ENCODE data around the gene USP6NL. TPM values are rescaled to one million over a fixed set of nuclear protein-coding genes. Genes with fewer than 3 reads are reported as not detected.
"Not testable (repeated sequence)": the region's sequence is repeated elsewhere in the genome, so short reads cannot be mapped to it uniquely, and the experiment has no call there.

Gene USP6NL
- total RNA-seq, 1 experiment from 2014 or later = 32.6 TPM

GRCh38 chr10:11513727-11514126, 97.7 kb downstream of the USP6NL start:
- no peak for DNase-seq (ENCODE audit: low read depth, low spot score)
- in situ Hi-C loops (cut with HindIII; ENCODE audit: low pct_unique_long_range_greater_than_20kb, low sequenced_read_pairs) = no loop called here

DNA sequence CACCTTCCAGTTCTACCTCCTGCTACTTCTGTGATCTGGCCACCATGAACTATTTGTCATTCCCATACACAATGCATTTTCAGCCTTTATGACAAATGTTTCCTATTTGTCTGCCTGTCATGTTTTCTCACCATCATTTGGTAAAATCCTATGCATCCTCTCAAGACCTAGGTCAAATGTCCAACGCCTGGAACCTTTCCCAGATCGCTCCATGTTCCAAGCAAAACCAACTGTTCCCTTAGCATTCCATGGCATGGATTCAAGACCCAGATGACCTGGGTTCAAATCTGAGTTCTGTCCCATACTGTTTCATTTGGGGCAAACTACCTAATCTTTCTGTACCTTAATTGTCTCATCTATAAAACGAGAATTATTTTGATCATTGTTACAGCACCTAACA, 98.9 kb downstream of the USP6NL start:
- no peak for DNase-seq (ENCODE audit: low read depth, low spot score)
- in situ Hi-C loops (cut with HindIII; ENCODE audit: low pct_unique_long_range_greater_than_20kb, low sequenced_read_pairs) = no loop called here

GRCh38 chr10:11511321-11511720, 100.1 kb downstream of the USP6NL start:
- DNase-seq (ENCODE audit: low read depth, low spot score) = no peak
- in situ Hi-C loops (cut with HindIII; ENCODE audit: low pct_unique_long_range_greater_than_20kb, low sequenced_read_pairs) = no loop called here

DNA sequence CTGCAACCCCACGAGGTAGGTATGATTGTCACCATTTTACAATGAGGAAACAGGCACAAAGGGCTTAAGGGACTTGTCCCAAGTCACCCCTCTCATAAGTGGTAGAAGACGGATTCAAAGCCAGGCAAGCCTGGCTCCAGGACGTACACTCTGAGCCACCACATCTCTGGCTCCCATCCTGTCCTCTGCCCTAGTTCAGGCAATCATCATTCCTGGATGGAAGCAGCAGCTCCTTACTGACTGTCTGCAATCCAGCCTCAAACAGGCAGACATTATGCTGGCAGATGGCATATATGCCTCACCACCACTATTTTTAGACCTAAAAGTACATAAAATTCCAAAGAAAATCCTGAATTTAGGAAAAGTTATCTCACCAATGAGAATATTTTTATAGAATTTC, 100.7 kb downstream of the USP6NL start:
- in situ Hi-C loops (cut with HindIII; ENCODE audit: low pct_unique_long_range_greater_than_20kb, low sequenced_read_pairs) = no loop called here
- DNase-seq (ENCODE audit: low read depth, low spot score) = no peak

DNA sequence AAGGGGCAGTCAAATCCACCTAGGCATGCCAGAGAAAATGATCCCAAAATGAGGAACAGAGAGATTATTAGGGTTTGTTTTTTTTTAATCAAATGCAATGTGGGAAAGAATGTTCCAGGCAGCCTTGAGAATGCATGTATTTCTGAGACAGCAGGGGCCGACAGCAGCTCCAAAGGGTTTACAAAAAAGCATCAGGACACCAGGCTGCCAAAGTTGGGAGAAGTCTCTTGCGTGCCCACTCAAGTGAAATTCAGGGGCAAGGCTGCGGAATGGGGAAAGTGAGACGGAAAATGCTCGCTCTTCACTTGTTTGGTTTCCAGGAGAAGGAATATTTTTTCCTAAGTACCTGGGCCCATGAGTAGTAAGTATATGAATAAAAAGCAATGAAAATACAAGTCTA, 101.2 kb downstream of the USP6NL start:
- in situ Hi-C loops (cut with HindIII; ENCODE audit: low pct_unique_long_range_greater_than_20kb, low sequenced_read_pairs) = no loop called here
- no peak for DNase-seq (ENCODE audit: low read depth, low spot score)

DNA sequence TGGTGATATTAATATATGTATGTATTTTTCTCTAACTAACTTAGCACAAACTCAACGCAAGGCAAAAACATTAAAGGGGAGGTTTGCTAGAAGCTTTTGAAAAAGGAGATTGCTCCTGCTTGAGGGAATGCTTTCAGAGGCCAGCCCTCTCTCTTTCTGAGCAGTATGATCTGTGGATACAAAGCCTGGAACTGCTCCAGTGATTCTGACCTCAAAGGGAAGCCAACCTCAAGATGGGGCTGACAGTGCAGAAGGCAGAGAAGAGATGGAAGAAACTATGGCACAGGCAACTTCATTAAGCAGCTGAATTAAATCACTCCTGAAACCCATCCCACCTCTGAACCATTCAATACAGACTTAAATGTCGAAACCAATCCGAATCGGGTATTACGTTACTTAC, 102.4 kb downstream of the USP6NL start:
- DNase-seq (ENCODE audit: low read depth, low spot score) = no peak
- in situ Hi-C loops (cut with HindIII; ENCODE audit: low pct_unique_long_range_greater_than_20kb, low sequenced_read_pairs) = no loop called here

GRCh38 chr10:11506247-11506789, 105.1 kb downstream of the USP6NL start:
- DNase-seq (ENCODE audit: low read depth, low spot score) = no peak
- in situ Hi-C loops (cut with HindIII; ENCODE audit: low pct_unique_long_range_greater_than_20kb, low sequenced_read_pairs) = no loop called here

DNA sequence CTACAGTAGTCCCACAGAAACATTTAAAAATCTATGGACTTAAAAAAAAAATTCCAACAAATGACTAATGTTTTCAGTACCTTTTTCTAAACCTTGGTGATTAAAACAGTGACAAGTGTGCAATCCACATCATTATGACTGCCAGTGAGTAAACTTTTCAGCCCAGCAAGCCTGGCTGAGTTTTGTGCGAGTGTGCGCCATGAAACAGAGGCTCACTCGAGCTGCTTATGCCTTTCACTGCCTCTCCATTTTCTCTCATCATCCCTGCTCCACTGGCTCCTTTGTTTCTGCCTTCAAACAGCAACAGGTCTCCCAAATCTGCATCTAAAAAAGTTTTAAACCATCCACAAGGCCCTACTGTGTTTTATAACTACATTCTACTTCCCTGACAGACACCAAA, 105.8 kb downstream of the USP6NL start:
- no peak for DNase-seq (ENCODE audit: low read depth, low spot score)
- in situ Hi-C loops (cut with HindIII; ENCODE audit: low pct_unique_long_range_greater_than_20kb, low sequenced_read_pairs) = no loop called here

- in situ Hi-C loops (cut with HindIII; ENCODE audit: low pct_unique_long_range_greater_than_20kb, low sequenced_read_pairs) = no loop called here
- DNase-seq (ENCODE audit: low read depth, low spot score) = peak; percentile 93
Measured at GRCh38 chr10:11504566-11505285, 106.7 kb downstream of the USP6NL start.

GRCh38 chr10:11501600-11501999, 109.8 kb downstream of the USP6NL start:
- in situ Hi-C loops (cut with HindIII; ENCODE audit: low pct_unique_long_range_greater_than_20kb, low sequenced_read_pairs) = no loop called here
- DNase-seq (ENCODE audit: low read depth, low spot score) = no peak

DNA sequence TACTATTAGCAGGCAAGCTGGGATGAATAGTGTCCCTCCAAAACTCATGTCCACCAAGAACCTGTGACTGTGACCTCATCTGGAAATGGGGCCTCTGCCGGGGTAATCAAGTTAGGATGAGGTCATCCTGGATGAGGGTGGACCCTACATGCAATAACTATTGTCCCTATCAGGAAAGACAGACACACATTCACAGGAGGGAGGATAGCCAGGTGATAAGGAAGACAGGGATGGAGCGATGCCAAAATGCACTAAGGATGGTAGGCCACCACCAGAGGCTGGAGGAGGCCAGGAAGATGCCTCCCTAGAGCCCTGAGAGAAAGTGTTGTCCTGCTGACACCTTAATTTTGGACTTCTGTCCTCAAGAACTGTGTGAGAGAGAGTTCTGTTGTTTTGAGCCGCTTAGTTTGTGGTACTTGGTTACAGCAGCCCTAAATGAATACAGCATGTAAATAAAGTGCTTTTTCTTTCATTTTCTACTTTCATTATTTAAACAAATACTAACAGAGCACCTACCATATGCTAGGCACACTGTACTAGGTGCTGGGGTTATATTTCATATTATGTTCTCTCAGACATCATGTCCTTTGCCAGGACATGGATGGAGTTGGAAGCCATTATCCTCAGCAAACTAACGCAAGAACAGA, 111.9 kb downstream of the USP6NL start:
- no peak for DNase-seq (ENCODE audit: low read depth, low spot score)
- in situ Hi-C loops (cut with HindIII; ENCODE audit: low pct_unique_long_range_greater_than_20kb, low sequenced_read_pairs) = no loop called here

DNA sequence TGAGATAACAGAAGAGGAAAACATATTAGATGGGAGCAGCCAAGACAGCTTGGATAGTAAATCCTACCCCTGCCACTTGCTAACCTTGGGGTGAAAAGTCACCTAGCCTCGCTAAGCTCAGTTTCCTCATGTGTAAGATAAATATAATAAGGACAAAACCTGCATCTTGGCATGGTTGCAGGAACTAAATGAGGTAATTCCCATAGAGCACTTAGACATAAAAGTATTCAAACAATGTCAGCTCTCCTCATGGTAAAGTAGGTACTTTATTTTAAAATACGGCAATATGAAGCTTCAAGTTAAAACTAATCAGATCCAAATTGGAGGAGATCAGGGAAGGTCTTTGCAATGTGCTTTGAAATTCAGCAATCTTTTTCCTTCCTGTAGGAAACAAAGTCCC, 113.1 kb downstream of the USP6NL start:
- no peak for DNase-seq (ENCODE audit: low read depth, low spot score)
- in situ Hi-C loops (cut with HindIII; ENCODE audit: low pct_unique_long_range_greater_than_20kb, low sequenced_read_pairs) = no loop called here

- in situ Hi-C loops (cut with HindIII; ENCODE audit: low pct_unique_long_range_greater_than_20kb, low sequenced_read_pairs); DNase-seq (ENCODE audit: low read depth, low spot score): not testable (repeated sequence)
Measured at GRCh38 chr10:11494923-11495322, 116.5 kb downstream of the USP6NL start.

DNA sequence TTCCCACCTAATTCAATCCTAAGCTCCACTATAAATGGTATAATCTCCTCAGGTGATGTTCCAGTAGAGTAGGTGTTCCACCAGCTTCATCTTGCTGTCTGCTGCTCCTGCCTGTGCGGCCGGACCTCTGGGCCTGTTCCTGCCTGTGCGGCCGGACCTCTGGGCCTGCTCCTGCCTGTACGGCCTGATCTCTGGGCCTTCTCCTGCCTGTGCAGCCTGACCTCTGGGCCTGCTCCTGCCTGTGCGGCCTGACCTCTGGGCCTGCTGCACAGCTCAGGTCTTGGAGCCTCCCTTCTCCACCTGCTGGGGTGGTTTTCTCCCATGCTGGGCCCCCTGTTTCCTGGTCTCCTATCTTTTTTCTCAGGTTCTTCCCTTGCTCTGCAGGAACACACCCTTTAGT, 117.8 kb downstream of the USP6NL start:
- no peak for DNase-seq (ENCODE audit: low read depth, low spot score)
- in situ Hi-C loops (cut with HindIII; ENCODE audit: low pct_unique_long_range_greater_than_20kb, low sequenced_read_pairs) = no loop called here

DNA sequence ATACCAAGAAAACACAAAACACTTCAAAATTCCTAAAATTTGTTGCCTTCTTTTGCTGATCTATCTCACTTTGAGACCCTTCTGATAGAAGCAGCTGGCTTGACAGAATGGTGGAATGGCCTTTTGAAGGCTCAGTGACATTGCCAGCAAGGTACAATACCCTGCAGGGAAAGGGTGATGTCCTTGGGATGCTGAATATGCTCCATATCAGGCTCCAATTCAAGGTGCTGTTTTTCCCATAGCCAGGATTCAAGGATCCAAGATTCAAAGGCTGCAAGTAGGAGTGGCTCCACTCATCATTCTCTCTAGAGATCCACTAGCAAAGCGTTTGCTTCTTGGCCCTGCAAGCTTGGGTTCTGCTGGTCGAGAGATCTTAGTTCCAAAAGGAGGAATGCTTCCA, 120.4 kb downstream of the USP6NL start:
- no peak for DNase-seq (ENCODE audit: low read depth, low spot score)
- in situ Hi-C loops (cut with HindIII; ENCODE audit: low pct_unique_long_range_greater_than_20kb, low sequenced_read_pairs) = no loop called here

DNA sequence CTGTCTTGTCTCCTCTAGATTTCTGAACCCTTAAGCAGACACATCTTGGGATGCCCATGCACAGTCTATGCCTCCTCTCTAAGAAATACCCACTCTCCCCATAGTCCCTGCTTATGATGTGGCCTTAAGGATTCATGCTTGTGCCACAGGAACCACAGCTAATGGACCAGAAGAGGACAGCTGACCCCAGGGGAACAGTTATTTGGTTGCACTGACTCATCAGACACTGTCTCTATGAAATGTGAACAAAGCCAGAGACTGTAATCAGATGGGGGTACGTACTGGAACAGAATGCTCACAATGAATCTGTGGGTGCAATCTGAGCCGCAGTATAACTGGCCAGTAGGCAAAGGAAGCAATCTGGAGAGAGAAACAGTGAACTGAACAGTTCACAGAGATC, 121.9 kb downstream of the USP6NL start:
- in situ Hi-C loops (cut with HindIII; ENCODE audit: low pct_unique_long_range_greater_than_20kb, low sequenced_read_pairs) = no loop called here
- no peak for DNase-seq (ENCODE audit: low read depth, low spot score)

GRCh38 chr10:11488126-11488525, 123.3 kb downstream of the USP6NL start:
- no peak for DNase-seq (ENCODE audit: low read depth, low spot score)
- in situ Hi-C loops (cut with HindIII; ENCODE audit: low pct_unique_long_range_greater_than_20kb, low sequenced_read_pairs) = no loop called here

DNA sequence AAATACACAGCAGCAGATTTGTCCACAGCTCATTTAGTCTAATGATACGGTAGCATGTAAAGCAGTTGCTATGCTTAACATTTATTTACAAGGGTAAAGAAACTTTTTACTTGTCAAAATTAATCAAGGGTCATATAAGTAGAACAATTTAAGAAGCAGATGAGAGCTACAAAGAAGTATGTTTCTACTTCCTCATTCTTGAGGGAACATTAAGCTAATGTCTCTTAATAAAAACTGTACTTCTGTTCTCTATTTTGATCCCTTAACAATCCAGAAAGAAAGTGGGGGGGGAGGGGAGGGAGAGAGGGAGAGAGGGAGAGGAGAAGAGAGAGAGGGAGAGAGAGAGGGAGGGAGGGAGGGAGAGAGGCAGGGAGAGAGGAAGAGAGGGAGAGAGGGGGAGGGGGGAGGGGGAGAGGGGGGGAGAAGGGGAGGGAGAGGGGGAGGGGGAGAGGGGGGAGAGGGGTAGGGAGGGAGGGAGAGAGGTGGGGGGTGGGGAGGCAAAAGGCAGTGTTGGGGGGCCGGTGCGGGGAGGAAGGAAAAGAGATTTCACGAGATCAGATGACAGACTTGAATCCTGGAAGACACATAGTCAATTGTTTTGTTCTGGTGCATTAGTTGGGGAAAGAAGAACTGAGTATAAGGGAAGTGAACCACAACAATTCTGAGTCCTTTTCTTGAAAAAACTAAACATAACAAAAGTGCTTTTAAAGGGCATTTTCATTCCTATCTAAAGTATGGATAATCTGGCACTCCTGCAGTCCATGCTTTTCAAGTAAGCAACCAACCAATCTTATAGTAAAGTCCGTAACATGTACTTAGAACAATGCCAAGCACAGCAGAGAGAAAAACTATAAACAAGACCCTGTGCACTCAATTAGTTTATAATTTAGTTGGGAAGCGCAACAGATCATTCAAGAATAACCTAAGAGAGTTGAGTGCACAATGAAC, 128.0 kb downstream of the USP6NL start:
- DNase-seq (ENCODE audit: low read depth, low spot score) = peak; percentile 72

More for the DNA sequence above, 128.0 kb downstream of the USP6NL start:
- in situ Hi-C loops (cut with HindIII; ENCODE audit: low pct_unique_long_range_greater_than_20kb, low sequenced_read_pairs) = no loop called here
